Superior temporal gyrus (tissue), 1 donor: ENCODE data around the gene SNX30.

Source experiments
- DNase-seq: peaks from one replicate; pipeline ENCODE4 v3.0.0-alpha.2; 2016; ENCODE audit errors: extremely low spot score

The SNX30 gene

DNA sequence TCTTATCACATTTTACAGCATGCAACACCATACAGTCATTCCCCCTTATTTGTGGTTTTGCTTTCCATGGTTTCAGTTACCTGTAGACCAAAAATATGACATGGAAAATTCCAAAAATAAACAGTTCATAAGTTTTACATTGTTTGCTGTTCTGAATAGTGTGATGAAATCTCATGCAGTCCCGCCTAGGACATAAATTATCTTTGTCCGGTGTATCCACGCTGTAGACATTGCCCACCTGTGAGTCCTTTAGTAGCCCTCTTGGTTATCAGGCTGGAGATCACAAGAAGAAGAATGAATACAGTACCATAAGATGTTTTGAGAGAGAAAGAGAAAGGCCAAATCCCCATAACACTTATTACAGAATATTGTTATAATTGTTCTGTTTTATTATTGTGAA is 72.1 kb downstream of the SNX30 start:
- DNase-seq = no peak

DNA sequence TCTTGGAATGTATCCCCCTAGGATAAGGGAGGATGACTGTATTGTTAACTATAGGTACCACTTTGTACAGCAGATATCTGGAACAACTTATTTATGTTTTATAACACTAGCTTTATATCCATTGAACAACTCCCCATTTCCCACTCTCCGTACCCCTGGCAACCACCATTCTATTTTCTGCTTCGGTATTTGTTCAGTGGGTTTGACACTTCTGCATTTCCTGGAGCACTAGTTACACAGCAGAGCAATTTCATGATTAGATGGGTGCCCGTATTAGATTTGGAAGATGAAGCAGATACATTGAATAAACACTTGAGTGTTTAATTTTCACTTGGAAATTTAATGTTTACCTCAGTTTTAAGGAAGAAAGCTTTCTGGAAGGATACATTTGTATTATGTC is 72.7 kb downstream of the SNX30 start:
- DNase-seq = no peak

DNA sequence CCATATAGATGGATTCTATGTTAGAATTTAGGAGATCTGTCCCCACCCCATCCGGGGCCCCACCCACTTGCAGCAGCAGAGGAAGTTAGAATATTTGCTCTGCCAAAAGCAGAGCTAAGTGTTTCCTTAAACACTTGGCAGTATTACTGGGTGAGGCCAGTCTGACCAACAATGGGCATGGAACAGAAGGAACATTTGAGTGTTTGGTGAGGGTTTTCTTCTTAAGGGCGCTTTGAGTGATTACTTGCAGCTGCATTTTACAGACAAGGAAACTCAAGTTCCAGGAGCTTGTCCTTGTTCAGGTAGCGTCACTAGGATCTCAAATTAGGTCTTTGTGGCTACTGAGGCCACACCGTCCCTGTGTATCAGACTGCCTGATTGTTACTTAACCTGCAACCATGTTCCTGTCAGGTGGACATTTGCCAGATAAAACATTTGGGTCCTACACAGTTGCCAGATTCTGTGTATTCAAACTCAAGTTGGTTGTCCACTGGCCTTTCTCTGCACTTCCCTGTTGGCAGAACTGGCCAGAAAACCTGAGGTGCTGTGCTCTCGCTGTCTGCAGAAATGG is 80.8 kb downstream of the SNX30 start:
- DNase-seq = no peak

DNA sequence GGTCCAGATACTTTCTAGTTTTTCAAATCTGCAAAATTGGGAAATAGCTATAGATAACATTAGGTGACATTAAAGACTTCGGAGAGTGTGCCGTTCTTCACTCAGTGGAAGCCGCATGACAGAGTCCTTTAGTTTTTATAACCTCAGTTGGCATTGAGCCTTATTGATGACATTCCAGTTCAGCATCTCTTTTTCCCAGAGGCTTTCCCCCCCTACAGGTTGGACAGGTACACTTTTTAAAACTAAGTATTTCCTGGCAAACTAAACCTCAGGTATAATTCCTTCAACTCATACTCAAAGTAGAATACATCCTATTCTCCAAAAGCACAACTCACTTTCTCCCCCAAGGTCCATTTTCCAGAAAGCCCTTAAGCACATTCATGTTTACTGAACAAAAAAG is 81.4 kb downstream of the SNX30 start:
- no peak for DNase-seq

DNA sequence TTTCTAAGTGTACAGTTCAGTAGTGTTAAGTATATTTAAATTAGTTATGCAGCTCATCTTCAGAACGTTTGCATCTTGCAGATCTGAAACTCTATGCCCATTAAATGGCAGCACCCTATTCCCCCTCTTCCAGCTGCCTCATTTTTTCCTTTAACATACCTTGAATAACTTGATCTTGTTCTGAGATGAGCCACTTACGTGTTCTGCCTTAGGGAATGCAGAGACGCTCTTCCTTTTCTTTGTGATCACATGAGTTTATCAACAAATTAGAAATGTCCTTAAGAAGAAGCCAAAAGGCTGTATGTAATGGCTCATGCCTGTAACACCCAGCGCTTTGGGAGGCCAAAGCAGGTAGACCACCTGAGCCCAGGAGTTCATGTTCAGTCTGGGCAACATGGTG is 82.5 kb downstream of the SNX30 start:
- DNase-seq = no peak

DNA sequence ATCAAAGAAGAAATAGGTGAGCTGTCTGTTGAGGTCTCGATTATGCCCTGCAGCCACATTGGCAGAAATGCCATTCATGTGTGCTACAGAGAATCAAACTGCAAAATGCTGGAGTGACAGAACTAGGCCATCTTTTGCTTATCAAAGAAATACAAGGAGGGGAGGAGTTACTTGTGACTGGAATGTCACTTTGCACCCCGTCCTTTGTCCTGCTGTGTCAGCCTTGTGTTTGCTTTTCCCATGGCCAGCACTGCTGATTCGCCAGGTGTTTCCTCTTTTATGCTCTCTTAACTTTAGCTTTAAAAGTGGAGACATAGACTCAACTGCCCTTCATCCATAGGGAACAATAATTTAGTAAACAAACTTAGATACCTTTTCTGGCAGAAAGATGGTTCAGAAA is 85.8 kb downstream of the SNX30 start:
- no peak for DNase-seq

DNA sequence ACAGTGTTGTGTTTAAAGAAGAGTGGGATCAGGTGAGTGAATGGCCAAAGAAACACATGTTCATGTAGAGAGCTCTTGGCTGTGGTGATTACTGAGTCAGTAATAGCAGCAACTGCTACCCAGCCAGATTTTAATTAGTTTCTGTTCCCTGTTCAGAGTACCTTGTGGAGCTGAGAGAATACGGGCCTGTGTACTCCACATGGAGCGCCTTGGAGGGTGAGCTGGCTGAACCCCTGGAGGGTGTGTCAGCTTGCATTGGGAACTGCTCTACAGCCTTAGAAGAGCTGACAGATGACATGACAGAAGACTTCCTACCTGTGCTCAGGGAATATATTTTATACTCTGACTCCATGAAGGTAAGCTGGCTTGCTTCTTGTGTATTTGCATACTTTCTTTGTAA is 87.8 kb downstream of the SNX30 start:
- DNase-seq = no peak

DNA sequence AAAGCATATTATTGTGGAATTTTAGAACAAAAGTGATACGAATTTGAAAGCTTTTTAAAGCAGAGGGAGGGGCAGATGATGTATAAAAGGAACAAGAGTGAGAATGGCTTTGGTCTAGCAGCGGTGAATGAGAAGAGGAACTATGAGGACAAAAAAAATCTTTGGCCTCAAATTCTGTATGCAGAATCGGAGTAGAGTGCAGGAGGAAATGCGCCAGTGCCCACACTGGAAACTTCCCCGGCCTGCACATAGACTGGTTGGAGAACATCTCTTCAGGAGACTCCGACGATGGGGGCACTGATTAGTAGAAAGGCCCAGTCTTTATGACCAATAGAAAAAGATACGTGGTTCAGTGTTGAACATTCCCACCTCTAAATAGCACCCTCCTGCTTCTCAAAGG is 88.8 kb downstream of the SNX30 start:
- DNase-seq = no peak

DNA sequence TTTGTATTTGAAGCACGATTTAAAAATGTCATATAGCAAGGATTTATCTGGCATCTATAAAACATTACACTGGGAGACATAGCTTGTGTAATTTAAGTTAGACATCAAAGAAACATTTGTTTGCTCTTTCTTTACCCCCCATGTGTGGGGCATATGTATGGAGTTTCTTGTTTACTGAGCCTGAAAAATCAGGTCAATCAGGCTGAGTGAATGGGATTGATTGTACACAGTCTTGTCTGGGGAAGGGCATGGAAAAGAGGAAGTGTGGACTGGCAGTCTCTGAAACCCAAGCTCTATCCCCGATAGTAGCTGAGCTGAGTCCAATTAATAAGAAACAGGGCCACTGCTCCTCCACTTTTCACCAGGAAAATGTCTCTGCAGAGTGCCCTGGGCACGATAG is 90.7 kb downstream of the SNX30 start:
- DNase-seq = peak; percentile 67

DNA sequence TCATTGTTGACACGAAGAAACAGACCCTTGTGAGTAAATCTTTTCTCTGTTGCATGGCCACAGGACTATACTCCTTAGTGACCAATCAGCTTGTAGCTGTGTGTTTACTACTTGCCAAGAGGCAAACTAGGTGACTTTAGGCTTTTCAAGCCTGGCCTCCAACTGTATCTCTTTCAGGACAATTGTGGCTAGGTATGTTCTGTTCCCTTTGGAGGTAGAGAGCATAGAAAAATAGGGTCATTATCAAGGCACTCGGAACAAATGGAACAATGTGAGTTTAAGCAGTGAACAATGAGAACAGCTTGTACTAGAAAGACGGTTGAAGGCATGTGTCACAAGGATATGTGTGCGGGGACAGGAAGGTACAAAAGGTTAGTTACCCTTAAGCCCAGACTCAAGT is 92.0 kb downstream of the SNX30 start:
- DNase-seq = no peak

DNA sequence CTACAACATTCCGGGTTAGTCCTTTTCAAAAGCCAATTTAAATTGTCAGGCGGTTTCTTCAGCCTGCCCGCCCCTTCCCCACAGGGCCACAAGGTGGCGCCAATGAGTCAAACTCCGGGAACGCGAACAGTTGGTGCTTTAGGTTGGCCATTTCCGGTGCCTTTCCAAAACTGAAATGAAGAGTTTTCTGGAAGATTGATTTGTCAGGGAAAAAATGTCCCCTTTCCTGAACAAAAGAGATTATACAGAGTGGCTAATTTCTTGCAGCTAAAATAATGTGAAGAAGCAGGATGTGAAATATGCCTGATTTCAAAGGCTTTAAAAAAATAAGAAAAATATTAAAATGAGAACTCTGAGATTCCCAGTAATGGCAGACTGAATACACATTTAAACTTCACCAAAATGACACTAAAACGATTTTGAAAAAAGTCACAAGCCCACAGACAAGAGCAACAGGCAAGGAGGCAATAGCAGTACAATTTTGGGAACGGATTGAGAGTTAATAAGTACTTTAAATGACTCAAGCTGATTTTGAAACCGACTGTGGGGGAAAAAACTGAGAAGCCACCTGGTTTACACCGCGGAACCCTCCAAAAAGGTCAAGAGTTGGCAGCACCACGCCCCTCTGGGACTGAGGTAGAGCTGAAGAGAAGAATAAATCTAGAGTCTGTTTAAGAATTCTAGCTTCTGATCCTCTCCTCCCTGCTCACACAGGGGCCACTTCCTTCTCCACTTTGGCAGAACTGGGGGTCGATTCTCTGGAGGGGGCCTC is 94.4 kb downstream of the SNX30 start:
- peak; percentile 88 for DNase-seq

DNA sequence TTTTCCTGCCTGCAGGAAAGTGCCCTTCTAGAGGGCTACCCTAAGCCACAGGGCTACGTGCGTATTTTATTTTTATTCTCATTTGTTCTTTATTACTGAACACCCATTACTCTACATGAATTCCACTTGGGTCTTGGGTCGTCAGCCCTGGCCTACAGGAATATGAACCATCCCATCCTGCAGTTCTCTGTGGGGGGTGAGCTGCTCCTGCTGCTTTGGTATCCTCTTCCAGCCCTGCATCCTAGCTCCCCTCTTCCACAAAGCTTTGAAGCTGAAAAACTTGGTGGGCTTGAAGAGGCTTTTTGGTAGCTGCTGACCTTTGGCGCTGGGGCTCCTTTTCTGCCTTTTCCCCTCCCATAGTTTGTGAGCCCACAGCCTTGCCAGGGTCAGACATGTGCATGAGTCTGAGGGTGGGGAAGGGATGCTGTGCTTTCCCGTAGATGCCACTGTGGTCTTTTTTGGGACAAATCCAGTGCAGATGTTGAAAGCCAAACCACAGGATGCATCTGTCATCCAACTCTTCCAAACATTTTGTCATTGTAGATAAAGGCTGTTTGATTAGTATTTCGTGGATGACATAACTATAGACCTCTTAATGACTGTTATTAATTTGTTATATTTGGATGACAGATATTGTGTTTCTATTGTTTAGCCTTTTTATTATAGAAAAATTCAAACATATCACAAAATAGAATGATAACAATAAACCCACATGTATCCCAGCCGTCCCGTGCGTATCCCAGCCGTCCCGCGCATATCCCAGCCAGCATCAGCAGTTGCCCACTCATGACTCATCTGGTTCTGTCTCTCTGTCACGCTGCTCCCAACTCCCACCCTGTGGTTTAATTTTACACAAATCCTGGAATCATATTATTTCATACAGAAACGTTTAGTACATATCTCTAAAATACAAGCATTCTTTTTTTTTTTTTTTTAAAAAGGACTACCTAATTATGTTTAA is 96.2 kb downstream of the SNX30 start:
- peak; percentile 48 for DNase-seq

DNA sequence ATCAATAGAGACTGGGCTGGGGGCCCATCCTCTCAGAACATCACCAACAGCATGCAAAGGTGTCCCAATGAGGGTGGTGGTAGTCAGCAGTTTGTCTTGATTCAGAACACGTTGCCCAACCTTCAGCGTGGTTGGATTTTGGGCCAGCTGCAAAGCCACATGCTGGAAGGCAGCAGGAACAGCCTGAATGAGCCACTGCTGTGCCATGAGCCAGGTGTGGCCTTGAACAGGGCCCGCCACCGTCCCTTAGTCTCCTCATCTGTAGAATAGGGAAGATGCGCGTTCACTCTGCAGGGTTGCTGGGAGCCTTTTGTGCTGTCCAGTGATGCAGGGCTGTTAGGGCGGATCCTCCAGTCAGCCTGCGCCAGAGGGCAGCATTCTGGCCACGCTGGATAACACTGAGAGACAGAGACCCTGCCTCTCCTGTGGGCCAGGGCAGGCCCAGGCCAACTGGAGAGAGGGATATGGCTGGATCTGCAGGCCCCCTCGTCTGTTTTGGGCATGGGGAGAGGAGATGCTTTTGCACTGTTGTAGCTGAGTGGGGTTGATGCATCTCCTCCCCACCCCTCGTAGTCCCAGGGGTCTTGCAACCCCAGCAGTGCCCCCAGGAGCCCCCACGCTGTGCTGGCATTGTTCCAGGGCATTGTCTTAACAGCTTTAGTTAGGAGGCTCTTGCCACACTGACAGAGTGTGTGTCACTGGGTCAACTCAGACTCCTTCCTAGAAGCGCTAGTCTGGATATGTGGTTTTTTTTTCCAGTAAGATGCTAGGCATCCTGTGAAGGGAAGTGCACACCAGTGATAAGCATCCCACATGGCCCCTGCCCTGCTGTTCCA is 98.0 kb downstream of the SNX30 start:
- no peak for DNase-seq

DNA sequence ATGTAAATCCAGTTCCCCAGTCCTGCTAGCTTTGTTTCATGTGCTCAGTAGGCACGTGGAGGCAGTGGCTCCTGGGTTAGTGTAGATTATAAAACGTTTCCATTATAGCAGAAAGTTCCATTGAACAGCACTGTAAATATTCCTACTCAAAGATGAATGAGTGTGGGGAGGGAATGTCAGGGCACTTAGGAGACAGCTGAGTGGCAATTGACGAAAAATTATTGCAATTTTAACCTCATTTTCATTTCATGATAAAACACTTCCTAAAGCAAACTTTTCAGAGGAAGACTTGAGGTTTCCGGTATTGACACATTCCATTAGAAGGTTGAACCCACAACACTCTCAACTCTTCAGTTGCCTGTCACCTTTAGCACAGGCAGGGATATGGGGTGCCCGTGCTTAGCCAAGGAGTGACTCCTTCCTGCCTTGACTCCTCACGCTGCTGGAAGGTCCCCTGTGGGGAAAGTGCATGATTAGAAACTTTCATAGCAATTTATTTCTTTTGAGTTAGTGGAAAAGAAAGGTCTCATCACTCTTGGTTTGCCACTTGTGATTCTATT is 98.9 kb downstream of the SNX30 start:
- no peak for DNase-seq

DNA sequence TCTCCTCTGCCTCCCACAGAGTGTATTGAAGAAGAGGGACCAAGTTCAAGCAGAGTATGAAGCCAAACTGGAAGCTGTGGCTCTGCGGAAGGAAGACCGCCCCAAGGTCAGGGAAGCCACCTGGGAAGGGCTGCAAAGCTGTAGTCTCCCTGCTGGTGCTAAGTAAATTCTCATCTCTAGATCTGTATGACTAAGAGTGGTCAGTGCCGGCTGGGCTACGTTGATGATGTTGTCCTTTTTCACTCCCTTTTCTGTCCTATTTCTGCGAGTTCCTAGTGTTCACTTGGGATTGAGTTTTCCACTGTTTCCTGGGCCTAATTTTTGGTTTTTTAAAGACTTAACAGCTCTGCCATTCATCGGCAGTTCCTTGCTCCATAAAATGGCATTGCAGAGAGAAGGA is 100.3 kb downstream of the SNX30 start:
- no peak for DNase-seq

DNA sequence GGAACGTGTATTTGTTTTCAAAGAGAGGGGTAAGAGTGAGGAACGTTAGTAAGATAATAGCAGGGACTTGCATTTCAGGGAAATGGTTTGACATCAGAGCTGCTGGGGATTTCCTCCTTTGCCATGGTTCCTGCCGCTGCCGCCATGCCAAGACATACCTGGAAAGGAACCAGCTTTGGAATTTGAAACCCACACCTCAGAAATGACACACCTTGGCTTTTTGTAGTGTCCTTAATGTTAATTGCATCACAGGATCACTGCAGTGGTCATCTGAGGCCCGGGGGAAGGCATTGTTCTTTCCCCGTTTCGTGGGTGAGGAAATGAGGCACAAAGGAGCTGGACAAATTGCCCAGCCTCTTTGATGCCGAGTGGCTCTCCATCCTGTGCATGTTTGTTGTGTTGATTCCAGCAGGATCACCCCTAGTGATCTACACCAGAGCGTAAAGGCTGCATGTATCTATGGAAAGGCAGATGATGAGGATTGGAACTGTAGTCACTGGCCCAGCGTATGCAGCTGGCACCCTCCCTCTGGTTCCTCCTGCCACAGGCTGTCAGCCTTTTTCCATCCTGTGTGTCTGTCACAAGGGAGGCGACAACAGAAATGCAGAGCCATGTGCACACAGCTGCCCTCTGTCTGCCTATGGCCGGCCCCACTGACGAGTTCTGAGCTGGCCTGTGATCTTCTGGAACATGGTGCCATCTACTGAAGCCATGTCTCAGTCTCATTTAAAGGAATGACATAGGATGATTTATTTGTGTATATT is 102.4 kb downstream of the SNX30 start:
- DNase-seq = peak; percentile 86

DNA sequence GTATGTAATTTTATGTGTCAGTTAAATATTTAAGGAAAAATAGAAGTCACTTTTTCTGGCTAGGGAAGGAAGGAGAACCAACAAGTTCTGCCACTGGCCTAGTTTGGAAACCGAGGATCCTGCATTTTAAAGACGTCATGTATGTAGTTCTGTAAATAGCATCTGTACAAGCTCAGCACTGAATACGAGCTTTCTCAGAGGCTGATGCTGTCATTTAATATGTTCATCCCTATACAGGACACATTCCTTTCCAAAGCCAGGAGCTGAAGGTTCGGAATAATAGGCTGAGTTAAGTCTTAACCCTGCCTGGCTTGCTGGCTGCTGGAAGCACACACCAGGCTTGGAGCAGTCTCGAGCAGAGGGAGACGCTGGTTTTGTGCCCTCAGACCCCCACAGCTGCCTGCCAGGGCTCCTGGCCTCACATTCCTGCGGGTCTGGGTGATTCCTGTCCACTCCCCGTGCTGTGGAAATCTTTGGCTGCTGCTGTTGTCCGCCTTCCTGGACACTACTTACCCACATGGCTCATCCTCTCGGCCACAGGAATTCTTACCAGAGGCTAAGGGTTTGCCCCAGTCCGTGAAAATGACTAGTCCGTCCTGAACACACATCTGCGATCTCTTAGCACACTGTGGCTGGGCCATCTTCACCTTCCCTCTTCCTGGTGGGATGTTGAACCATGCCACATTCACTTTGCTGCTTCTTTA is 103.5 kb downstream of the SNX30 start:
- peak; percentile 49 for DNase-seq

DNA sequence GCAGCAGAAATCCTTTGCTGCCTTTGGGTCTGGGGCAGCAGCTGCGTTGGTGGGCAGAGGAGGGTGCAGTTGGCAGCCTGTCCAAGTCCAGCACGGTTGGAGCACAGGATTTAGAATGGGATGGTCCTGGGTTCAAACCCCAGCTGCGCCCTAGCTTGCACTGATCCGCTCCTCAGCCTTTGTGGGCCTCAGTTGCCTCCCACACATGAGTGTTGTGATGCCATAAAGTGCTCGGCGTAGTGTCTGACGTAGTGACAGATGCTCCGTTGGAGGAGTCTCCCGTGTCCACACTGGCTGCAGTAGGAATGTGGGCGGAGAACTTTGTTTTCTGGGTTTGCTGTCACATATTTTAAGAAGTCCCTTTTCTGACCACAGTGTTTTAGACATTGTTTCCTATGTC is 104.1 kb downstream of the SNX30 start:
- DNase-seq = no peak

DNA sequence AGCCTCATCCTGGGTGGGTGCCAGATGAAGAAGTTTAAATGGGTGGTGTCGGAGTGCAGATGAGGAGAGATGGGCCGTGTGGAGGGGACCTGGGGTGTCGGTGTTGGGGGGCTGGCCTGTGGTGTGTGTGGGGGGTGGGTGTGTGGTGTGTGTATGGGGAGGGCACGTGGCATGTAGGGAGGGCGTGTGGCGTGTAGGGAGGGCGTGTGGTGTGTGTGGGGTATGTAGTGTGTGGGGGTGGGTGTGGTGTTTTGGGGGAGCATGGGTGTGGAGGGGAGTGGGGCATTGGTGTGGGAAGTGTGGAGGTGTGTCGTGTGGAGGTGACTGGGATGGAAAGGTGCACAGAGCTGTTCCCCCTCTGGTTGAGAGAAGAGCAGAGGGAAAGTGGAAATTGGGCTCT is 105.6 kb downstream of the SNX30 start:
- no peak for DNase-seq

DNA sequence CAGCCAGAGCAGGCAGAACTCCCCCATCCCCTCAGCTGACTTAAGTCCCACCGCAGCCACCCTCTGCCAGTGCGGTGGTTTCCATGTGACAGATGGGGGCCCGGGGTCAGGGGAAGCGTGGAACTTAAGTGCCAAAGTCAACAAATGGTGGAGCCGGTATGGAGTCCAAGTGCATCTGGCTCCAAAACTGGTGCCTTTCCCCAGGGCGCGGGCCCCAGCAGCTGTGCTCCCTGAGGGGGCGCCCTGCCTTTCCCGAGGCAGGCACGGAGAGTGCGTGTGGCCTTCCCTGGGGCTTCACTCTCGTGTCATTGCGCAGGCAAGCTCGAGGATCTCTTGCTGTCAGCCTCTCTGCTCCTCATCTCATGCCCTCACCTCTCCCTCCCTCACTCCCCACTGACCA is 106.3 kb downstream of the SNX30 start:
- no peak for DNase-seq
